Stimulated activated CD8-positive, alpha-beta memory T cell treated with anti-CD3 and anti-CD28 coated beads, Interleukin-15, amount 100 ng/mL, for 1 hour (primary cell): Measurements from ENCODE around the gene ATXN10.
"Not testable (repeated sequence)": the region's sequence is repeated elsewhere in the genome, so short reads cannot be mapped to it uniquely, and the experiment has no call there.

Experiments used
- DNase-seq: peaks from one replicate; pipeline ENCODE4 v3.0.0-alpha.2; 2020; ENCODE audit warnings: low read depth

Gene ATXN10

GRCh38 chr22:45785458-45785857 lies 113.8 kb downstream of the ATXN10 start:
- no peak for DNase-seq

GRCh38 chr22:45786726-45787125 lies 115.1 kb downstream of the ATXN10 start:
- no peak for DNase-seq

- no peak for DNase-seq
Observed at GRCh38 chr22:45787759-45788158, 116.1 kb downstream of the ATXN10 start.

- no peak for DNase-seq
Observed at GRCh38 chr22:45788522-45788921, 116.9 kb downstream of the ATXN10 start.

- DNase-seq = no peak
Observed at GRCh38 chr22:45790401-45790800, 118.8 kb downstream of the ATXN10 start.

- no peak for DNase-seq
Observed at GRCh38 chr22:45793161-45793560, 121.5 kb downstream of the ATXN10 start.

- DNase-seq = no peak
Observed at GRCh38 chr22:45793892-45794291, 122.3 kb downstream of the ATXN10 start.

GRCh38 chr22:45796009-45796408 lies 124.4 kb downstream of the ATXN10 start:
- not testable (repeated sequence) for DNase-seq

- DNase-seq = no peak
Observed at GRCh38 chr22:45799291-45799690, 127.7 kb downstream of the ATXN10 start.

GRCh38 chr22:45802054-45802453 lies 130.4 kb downstream of the ATXN10 start:
- DNase-seq = no peak

GRCh38 chr22:45804319-45804985 lies 132.8 kb downstream of the ATXN10 start:
- no peak for DNase-seq

GRCh38 chr22:45804986-45805325 lies 133.3 kb downstream of the ATXN10 start:
- DNase-seq = no peak

- no peak for DNase-seq
Observed at GRCh38 chr22:45805413-45805812, 133.8 kb downstream of the ATXN10 start.

GRCh38 chr22:45807156-45807915 lies 135.7 kb downstream of the ATXN10 start:
- no peak for DNase-seq

- DNase-seq = no peak
Observed at GRCh38 chr22:45812910-45813309, 141.3 kb downstream of the ATXN10 start.

GRCh38 chr22:45814198-45814597 lies 142.6 kb downstream of the ATXN10 start:
- DNase-seq = no peak

- DNase-seq = no peak
Observed at GRCh38 chr22:45816776-45817175, 145.1 kb downstream of the ATXN10 start.

GRCh38 chr22:45817745-45818423 lies 146.2 kb downstream of the ATXN10 start:
- DNase-seq = no peak

GRCh38 chr22:45818424-45819085 lies 146.9 kb downstream of the ATXN10 start:
- DNase-seq = no peak

- no peak for DNase-seq
Observed at GRCh38 chr22:45819305-45819704, 147.7 kb downstream of the ATXN10 start.

- DNase-seq = no peak
Observed at GRCh38 chr22:45823336-45823735, 151.7 kb downstream of the ATXN10 start.

GRCh38 chr22:45826520-45826919 lies 154.9 kb downstream of the ATXN10 start:
- DNase-seq = no peak

- no peak for DNase-seq
Observed at GRCh38 chr22:45828841-45829240, 157.2 kb downstream of the ATXN10 start.
